Astrocyte (in vitro differentiated cells and primary cell): ENCODE measurements around the gene DIP2C. TPM values are rescaled to one million over a fixed set of nuclear protein-coding genes. Genes with fewer than 3 reads are reported as not detected.

Experiments
- DNase-seq: peaks from one replicate; pipeline ENCODE4 v3.0.0-alpha.2; 2010; ENCODE audit warnings: low read depth
- FAIRE-seq: peaks from 2 replicates; lab custom pipeline; 2011; peaks lifted over from hg19 to GRCh38; lab: Jason Lieb, UNC
- H2AFZ ChIP-seq: 2 replicates; pipeline ENCODE4 v1.6.0; 2012; ENCODE audit warnings: low read depth, low read length, inconsistent platforms
- H3K27ac ChIP-seq: 2 replicates; pipeline ENCODE4 v1.5.1; 2011; ENCODE audit warnings: low read depth, low read length, inconsistent platforms
- H3K27me3 ChIP-seq: 2 replicates; pipeline ENCODE4 v1.6.0; 2011; ENCODE audit warnings: low read length, inconsistent platforms; ENCODE audit not compliant: insufficient read depth
- H3K36me3 ChIP-seq: 2 replicates; pipeline ENCODE4 v1.5.1; 2011; ENCODE audit warnings: low read length, inconsistent platforms; ENCODE audit not compliant: insufficient read depth
- H3K4me1 ChIP-seq: 2 replicates; pipeline ENCODE4 v1.5.1; 2011; ENCODE audit warnings: low read length, inconsistent platforms; ENCODE audit not compliant: insufficient read depth
- H3K4me2 ChIP-seq: 2 replicates; pipeline ENCODE4 v1.6.0; 2012; ENCODE audit warnings: low read length, inconsistent platforms
- H3K4me3 ChIP-seq: 2 replicates; pipeline ENCODE4 v1.5.1; 2011; ENCODE audit warnings: low read depth, mild to moderate bottlenecking, low read length, inconsistent platforms; ENCODE audit not compliant: insufficient read depth
- H3K79me2 ChIP-seq: 2 replicates; pipeline ENCODE4 v1.6.0; 2012; ENCODE audit warnings: mild to moderate bottlenecking, low read length, inconsistent platforms; ENCODE audit not compliant: insufficient read depth
- H3K9ac ChIP-seq: 2 replicates; pipeline ENCODE4 v1.6.0; 2012; ENCODE audit warnings: mild to moderate bottlenecking, low read length, inconsistent platforms
- H3K9me3 ChIP-seq: 2 replicates; pipeline ENCODE4 v1.5.1; 2012; ENCODE audit warnings: low read depth, mild to moderate bottlenecking, low read length, inconsistent platforms; ENCODE audit not compliant: insufficient read depth
- H4K20me1 ChIP-seq: 2 replicates; pipeline ENCODE4 v1.6.0; 2012; ENCODE audit warnings: low read length, inconsistent platforms; ENCODE audit not compliant: insufficient read depth
- H3K27ac Mint-ChIP-seq: one replicate; pipeline ENCODE4 v1.8.0; 2021; ENCODE audit warnings: mild to moderate bottlenecking, mixed read lengths; ENCODE audit not compliant: unreplicated experiment
- H3K27me3 Mint-ChIP-seq: one replicate; pipeline ENCODE4 v1.8.0; 2021; ENCODE audit warnings: low read depth, mixed read lengths; ENCODE audit not compliant: unreplicated experiment
- H3K36me3 Mint-ChIP-seq: one replicate; pipeline ENCODE4 v1.8.0; 2021; ENCODE audit warnings: low read depth, mixed read lengths; ENCODE audit not compliant: unreplicated experiment
- H3K4me1 Mint-ChIP-seq: one replicate; pipeline ENCODE4 v1.8.0; 2021; ENCODE audit warnings: low read depth, mixed read lengths; ENCODE audit not compliant: unreplicated experiment
- H3K4me3 Mint-ChIP-seq: one replicate; pipeline ENCODE4 v1.8.0; 2021; ENCODE audit warnings: mild to moderate bottlenecking, moderate library complexity, mixed read lengths; ENCODE audit not compliant: unreplicated experiment
- H3K9me3 Mint-ChIP-seq: one replicate; pipeline ENCODE4 v1.8.0; 2021; ENCODE audit warnings: mild to moderate bottlenecking, mixed read lengths; ENCODE audit not compliant: unreplicated experiment
- CTCF ChIP-seq: IDR thresholded peaks from 2 replicates; pipeline ENCODE4 v1.5.1; 2011; ENCODE audit warnings: low read depth, mild to moderate bottlenecking, inconsistent platforms, low read length, moderate library complexity; ENCODE audit not compliant: insufficient read depth
- EZH2 ChIP-seq: IDR thresholded peaks from 2 replicates; pipeline ENCODE4 v1.6.1; 2012; ENCODE audit warnings: mild to moderate bottlenecking, low read length, inconsistent platforms; ENCODE audit not compliant: insufficient read depth
- total RNA-seq: library from RNA; stranded (reverse); gene quantifications from 2 replicates; pipeline ENCODE4 v1.2.1, GENCODE V29; 2021

The DIP2C gene
- total RNA-seq, 1 donor from 2014 or later = 27.3 TPM

- DNase-seq (no peak), FAIRE-seq (no peak)
- Mint-ChIP-seq H3K4me3 (no peak overlapping the region), H3K27me3 (no peaks in the 10 kb centered on the region), H3K4me1 (peaks cover 43% of the 10 kb centered on the region), H3K9me3 (no peaks in the 10 kb centered on the region), H3K27ac (peak overlapping the region; percentile 12), H3K36me3 (peaks cover 13% of the 10 kb centered on the region)
- Histone ChIP-seq H3K9ac (no peak overlapping the region), H3K79me2 (peaks cover 82% of the 10 kb centered on the region), H3K4me3 (no peak overlapping the region), H4K20me1 (peaks cover 90% of the 10 kb centered on the region), H3K4me2 (no peak overlapping the region), H3K27ac (no peak overlapping the region), H2AFZ (no peak overlapping the region), H3K27me3 (no peaks in the 10 kb centered on the region), H3K36me3 (no peaks in the 10 kb centered on the region), H3K4me1 (peaks cover 7% of the 10 kb centered on the region), H3K9me3 (no peaks in the 10 kb centered on the region)
- TF ChIP-seq EZH2 (no peak), CTCF (no peak)
Measured at GRCh38 chr10:541750-542371, 147.6 kb downstream of the DIP2C start.

- H3K27me3 Mint-ChIP-seq = no peaks in the 10 kb centered on the region
Measured at GRCh38 chr10:541041-541440, 148.4 kb downstream of the DIP2C start.

More at GRCh38 chr10:541041-541440, 148.4 kb downstream of the DIP2C start:
- Mint-ChIP-seq H3K4me1 (peaks cover 45% of the 10 kb centered on the region), H3K9me3 (no peaks in the 10 kb centered on the region), H3K4me3 (no peak overlapping the region), H3K36me3 (peaks cover 13% of the 10 kb centered on the region), H3K27ac (no peak overlapping the region)
- DNase-seq = no peak
- Histone ChIP-seq H3K4me2 (no peak overlapping the region), H3K4me3 (no peak overlapping the region), H3K9me3 (no peaks in the 10 kb centered on the region), H3K9ac (no peak overlapping the region), H2AFZ (no peak overlapping the region), H4K20me1 (peaks cover 90% of the 10 kb centered on the region), H3K27ac (no peak overlapping the region), H3K27me3 (no peaks in the 10 kb centered on the region), H3K4me1 (peaks cover 10% of the 10 kb centered on the region), H3K36me3 (no peaks in the 10 kb centered on the region), H3K79me2 (peaks cover 82% of the 10 kb centered on the region)
- TF ChIP-seq EZH2 (no peak), CTCF (no peak)
- FAIRE-seq = no peak
